Mesendoderm (in vitro differentiated cells): ENCODE measurements around the gene FSHB.

Source experiments
- DNase-seq: peaks from one replicate; pipeline ENCODE4 v3.0.0; 2013
- H2AK5ac ChIP-seq: 2 replicates; pipeline ENCODE4 v1.6.1; 2013; ENCODE audit warnings: low read length, inconsistent platforms
- H2BK120ac ChIP-seq: 2 replicates; pipeline ENCODE4 v1.6.1; 2013; ENCODE audit warnings: low read depth, mild to moderate bottlenecking, low read length, moderate library complexity, mixed read lengths
- H2BK15ac ChIP-seq: replicated peaks from 2 replicates; pipeline ENCODE4 v1.6.1; 2013; ENCODE audit warnings: low read depth, mild to moderate bottlenecking, moderate library complexity
- H2BK5ac ChIP-seq: 2 replicates; pipeline ENCODE4 v1.6.1; 2013; ENCODE audit warnings: low read length, inconsistent platforms
- H3K18ac ChIP-seq: 2 replicates; pipeline ENCODE4 v1.6.1; 2013; ENCODE audit warnings: mild to moderate bottlenecking, low read length, mixed read lengths
- H3K23ac ChIP-seq: one replicate; pipeline ENCODE4 v1.6.1; 2013; ENCODE audit warnings: low read length
- H3K27ac ChIP-seq: 2 replicates; pipeline ENCODE4 v1.5.1; 2013; ENCODE audit warnings: low read depth, mild to moderate bottlenecking, inconsistent platforms, low read length, moderate library complexity
- H3K27me3 ChIP-seq: 2 replicates; pipeline ENCODE4 v1.6.1; 2013; ENCODE audit warnings: low read length, control low read depth, mild to moderate bottlenecking, inconsistent platforms; ENCODE audit not compliant: insufficient read depth, poor library complexity
- H3K36me3 ChIP-seq: 2 replicates; pipeline ENCODE4 v1.6.1; 2013; ENCODE audit warnings: low read length, inconsistent platforms; ENCODE audit not compliant: control insufficient read depth, insufficient read depth
- H3K4ac ChIP-seq: one replicate; pipeline ENCODE4 v1.6.1; 2013; ENCODE audit warnings: low read depth, mild to moderate bottlenecking, low read length, moderate library complexity
- H3K4me1 ChIP-seq: 2 replicates; pipeline ENCODE4 v1.6.1; 2013; ENCODE audit warnings: low read depth, low read length, inconsistent platforms; ENCODE audit not compliant: control insufficient read depth
- H3K4me2 ChIP-seq: 2 replicates; pipeline ENCODE4 v1.6.1; 2013; ENCODE audit warnings: low read length
- H3K4me3 ChIP-seq: 2 replicates; pipeline ENCODE4 v1.5.1; 2013; ENCODE audit warnings: mild to moderate bottlenecking, low read length
- H3K56ac ChIP-seq: one replicate; pipeline ENCODE4 v1.6.1; 2013; ENCODE audit warnings: low read length
- H3K79me1 ChIP-seq: 2 replicates; pipeline ENCODE4 v1.6.1; 2013; ENCODE audit warnings: low read length, inconsistent platforms
- H3K79me2 ChIP-seq: 2 replicates; pipeline ENCODE4 v1.6.1; 2013; ENCODE audit warnings: mild to moderate bottlenecking, low read length; ENCODE audit not compliant: control insufficient read depth, insufficient read depth
- H3K9ac ChIP-seq: 2 replicates; pipeline ENCODE4 v1.6.1; 2013; ENCODE audit warnings: low read length, inconsistent platforms
- H4K5ac ChIP-seq: one replicate; pipeline ENCODE4 v1.6.1; 2013; ENCODE audit warnings: low read length
- H4K8ac ChIP-seq: one replicate; pipeline ENCODE4 v1.6.1; 2013; ENCODE audit warnings: low read depth, mild to moderate bottlenecking, control low read depth, low read length, moderate library complexity
- WGBS: extraction: QIAGEN DNeasy Blood & Tissue Kit; methylation state at CpG from one replicate; pipeline ENCODE4 v1.1.7; 2013; ENCODE audit warnings: low lambda C conversion rate, missing lambda C conversion rate; ENCODE audit not compliant: insufficient coverage; ENCODE audit errors: extremely low coverage; 5-methylcytosine and 5-hydroxymethylcytosine counted together

FSHB gene

DNA sequence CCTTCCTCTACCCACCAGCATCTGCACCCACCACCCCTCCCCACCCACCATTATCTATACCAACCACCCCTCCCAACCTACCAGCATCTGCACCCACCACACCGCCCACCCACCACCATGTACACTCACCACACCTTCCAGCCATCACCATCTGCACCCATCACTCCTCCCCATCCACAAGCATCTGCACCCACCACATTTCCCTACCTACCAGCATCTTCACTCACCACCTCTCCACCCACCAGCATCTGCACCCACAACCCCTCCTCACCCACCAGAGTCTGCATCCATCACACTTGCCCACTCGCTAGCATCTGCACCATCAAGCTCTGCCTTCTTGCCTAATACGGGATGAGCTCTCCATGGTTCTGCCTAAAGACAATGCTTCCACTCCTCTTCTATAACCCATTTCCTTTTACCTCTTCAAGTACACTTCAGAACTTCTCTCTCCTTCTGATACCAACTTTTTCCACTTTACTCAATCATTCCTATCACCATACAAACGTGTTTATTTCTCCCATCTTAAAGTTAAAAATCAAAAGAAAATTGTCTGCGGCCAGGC lies 2.4 kb upstream of the FSHB start:
- no peaks in the 10 kb centered on the region for H3K4me1 ChIP-seq
- no peak overlapping the region for H2AK5ac ChIP-seq
- no peak overlapping the region for H3K56ac ChIP-seq
- DNase-seq: no peak
- H2BK120ac ChIP-seq: no peak overlapping the region
- no peak overlapping the region for H3K4me2 ChIP-seq
- H3K27ac ChIP-seq: no peak overlapping the region
- no peak overlapping the region for H2BK5ac ChIP-seq
- H2BK15ac ChIP-seq: no peak overlapping the region
- H3K36me3 ChIP-seq: no peaks in the 10 kb centered on the region
- no peak overlapping the region for H3K9ac ChIP-seq
- H4K8ac ChIP-seq: no peak overlapping the region
- H3K79me2 ChIP-seq: no peaks in the 10 kb centered on the region
- no peak overlapping the region for H3K4me3 ChIP-seq
- no peak overlapping the region for H4K5ac ChIP-seq
- no peaks in the 10 kb centered on the region for H3K27me3 ChIP-seq
- H3K23ac ChIP-seq: no peak overlapping the region
- 100% methylated on average over 1 of the region's 5 CpGs for WGBS
- no peak overlapping the region for H3K4ac ChIP-seq
- no peak overlapping the region for H3K18ac ChIP-seq
- no peaks in the 10 kb centered on the region for H3K79me1 ChIP-seq

DNA sequence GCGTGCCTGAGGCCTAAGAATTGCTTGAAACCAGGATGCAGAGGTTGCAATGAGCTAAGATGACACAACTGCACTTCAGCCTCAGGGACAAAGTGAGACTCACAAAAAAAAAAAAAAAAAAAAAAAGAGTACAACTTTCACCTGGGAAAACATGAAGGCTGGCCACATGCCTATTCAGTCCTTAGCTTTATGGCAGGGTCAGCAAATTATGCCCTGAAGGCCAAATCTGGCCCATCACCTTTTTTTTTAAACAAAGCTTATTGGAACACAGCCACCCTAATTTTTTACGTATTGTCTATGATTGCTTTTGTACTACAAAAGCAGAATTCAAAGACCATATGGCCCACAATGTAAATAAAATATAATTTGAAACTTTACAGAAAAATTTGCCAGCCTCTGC lies 8.2 kb downstream of the FSHB start:
- Histone ChIP-seq H3K18ac (no peak overlapping the region), H2BK120ac (no peak overlapping the region)

DNA sequence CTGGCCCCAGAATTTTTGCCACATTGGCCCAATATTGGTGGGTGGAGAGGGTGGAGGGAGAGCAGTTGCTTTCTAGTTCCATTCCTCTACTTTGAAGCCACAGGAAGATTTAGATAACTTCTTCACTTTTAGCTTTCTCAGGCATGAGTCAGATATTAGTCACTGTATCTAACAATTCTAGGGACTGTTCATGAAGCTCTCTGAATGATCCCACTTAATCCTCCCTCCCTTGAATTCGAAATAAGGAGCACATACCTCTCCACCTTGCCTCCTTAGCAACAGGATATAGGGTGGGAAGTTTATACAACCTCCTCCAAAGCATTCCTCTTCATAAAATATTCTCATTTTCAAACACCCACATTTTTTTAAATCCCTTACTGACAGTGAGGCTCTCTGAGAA lies 13.5 kb downstream of the FSHB start:
- no peak overlapping the region for H2BK5ac ChIP-seq
- H3K27me3 ChIP-seq: no peaks in the 10 kb centered on the region
- no peak overlapping the region for H3K9ac ChIP-seq
- no peak overlapping the region for H4K8ac ChIP-seq
- H2BK15ac ChIP-seq: no peak overlapping the region
- no peak overlapping the region for H3K4ac ChIP-seq
- H2BK120ac ChIP-seq: no peak overlapping the region
- H3K56ac ChIP-seq: no peak overlapping the region
- H3K23ac ChIP-seq: no peak overlapping the region
- peak; percentile 28 for DNase-seq
- H4K5ac ChIP-seq: no peak overlapping the region
- no peak overlapping the region for H2AK5ac ChIP-seq
- no peak overlapping the region for H3K27ac ChIP-seq
- H3K79me1 ChIP-seq: no peaks in the 10 kb centered on the region
- no peaks in the 10 kb centered on the region for H3K79me2 ChIP-seq
- no peak overlapping the region for H3K18ac ChIP-seq
- no peak overlapping the region for H3K4me2 ChIP-seq
- no peak overlapping the region for H3K4me3 ChIP-seq
- no peaks in the 10 kb centered on the region for H3K4me1 ChIP-seq
- no peaks in the 10 kb centered on the region for H3K36me3 ChIP-seq
- no CpG with 5 or more reads among the region's 1 CpG for WGBS

More for the DNA sequence above, 8.2 kb downstream of the FSHB start:
- WGBS: no CpG with 5 or more reads among the region's 2 CpGs
- H3K4ac ChIP-seq: no peak overlapping the region
- H3K23ac ChIP-seq: no peak overlapping the region
- H3K4me3 ChIP-seq: no peak overlapping the region
- no peaks in the 10 kb centered on the region for H3K79me2 ChIP-seq
- DNase-seq: no peak
- no peak overlapping the region for H3K27ac ChIP-seq
- no peak overlapping the region for H4K8ac ChIP-seq
- no peaks in the 10 kb centered on the region for H3K36me3 ChIP-seq
- no peaks in the 10 kb centered on the region for H3K27me3 ChIP-seq
- H2BK5ac ChIP-seq: no peak overlapping the region
- H3K79me1 ChIP-seq: no peaks in the 10 kb centered on the region
- no peak overlapping the region for H4K5ac ChIP-seq
- H2BK15ac ChIP-seq: no peak overlapping the region
- H3K9ac ChIP-seq: no peak overlapping the region
- H2AK5ac ChIP-seq: no peak overlapping the region
- no peak overlapping the region for H3K56ac ChIP-seq
- H3K4me1 ChIP-seq: no peaks in the 10 kb centered on the region
- H3K4me2 ChIP-seq: no peak overlapping the region

DNA sequence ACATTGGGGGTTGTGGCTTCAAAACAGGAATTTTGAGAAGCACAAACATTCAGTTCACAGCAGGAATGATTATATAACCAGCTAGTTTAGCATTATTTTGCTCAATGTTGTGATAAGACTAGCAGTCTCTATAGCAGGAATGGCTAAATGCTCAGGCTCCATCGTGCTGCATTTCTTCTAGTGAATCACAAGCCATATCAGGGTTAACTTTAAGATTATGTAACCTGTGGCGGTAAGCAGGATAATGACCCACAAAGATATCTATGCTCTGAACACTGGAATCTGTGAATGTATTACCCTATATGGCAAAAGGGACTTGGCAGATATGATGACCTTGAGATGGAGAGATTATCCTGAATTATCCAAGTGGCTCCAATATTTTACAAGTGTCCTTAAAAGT lies 14.8 kb downstream of the FSHB start:
- no peak overlapping the region for H2BK15ac ChIP-seq
- H2BK5ac ChIP-seq: no peak overlapping the region
- H3K4ac ChIP-seq: no peak overlapping the region
- no peak overlapping the region for H2BK120ac ChIP-seq
- H3K4me3 ChIP-seq: no peak overlapping the region
- H3K23ac ChIP-seq: no peak overlapping the region
- H3K36me3 ChIP-seq: no peaks in the 10 kb centered on the region
- no peak overlapping the region for H2AK5ac ChIP-seq
- no peaks in the 10 kb centered on the region for H3K79me2 ChIP-seq
- H3K4me1 ChIP-seq: no peaks in the 10 kb centered on the region
- H3K9ac ChIP-seq: no peak overlapping the region
- no peak overlapping the region for H3K27ac ChIP-seq
- no peak overlapping the region for H3K18ac ChIP-seq
- H3K27me3 ChIP-seq: no peaks in the 10 kb centered on the region
- H3K56ac ChIP-seq: no peak overlapping the region
- H3K79me1 ChIP-seq: no peaks in the 10 kb centered on the region
- no peak overlapping the region for H3K4me2 ChIP-seq
- H4K8ac ChIP-seq: no peak overlapping the region
- DNase-seq: no peak
- H4K5ac ChIP-seq: no peak overlapping the region
- no CpG with 5 or more reads among the region's 2 CpGs for WGBS

DNA sequence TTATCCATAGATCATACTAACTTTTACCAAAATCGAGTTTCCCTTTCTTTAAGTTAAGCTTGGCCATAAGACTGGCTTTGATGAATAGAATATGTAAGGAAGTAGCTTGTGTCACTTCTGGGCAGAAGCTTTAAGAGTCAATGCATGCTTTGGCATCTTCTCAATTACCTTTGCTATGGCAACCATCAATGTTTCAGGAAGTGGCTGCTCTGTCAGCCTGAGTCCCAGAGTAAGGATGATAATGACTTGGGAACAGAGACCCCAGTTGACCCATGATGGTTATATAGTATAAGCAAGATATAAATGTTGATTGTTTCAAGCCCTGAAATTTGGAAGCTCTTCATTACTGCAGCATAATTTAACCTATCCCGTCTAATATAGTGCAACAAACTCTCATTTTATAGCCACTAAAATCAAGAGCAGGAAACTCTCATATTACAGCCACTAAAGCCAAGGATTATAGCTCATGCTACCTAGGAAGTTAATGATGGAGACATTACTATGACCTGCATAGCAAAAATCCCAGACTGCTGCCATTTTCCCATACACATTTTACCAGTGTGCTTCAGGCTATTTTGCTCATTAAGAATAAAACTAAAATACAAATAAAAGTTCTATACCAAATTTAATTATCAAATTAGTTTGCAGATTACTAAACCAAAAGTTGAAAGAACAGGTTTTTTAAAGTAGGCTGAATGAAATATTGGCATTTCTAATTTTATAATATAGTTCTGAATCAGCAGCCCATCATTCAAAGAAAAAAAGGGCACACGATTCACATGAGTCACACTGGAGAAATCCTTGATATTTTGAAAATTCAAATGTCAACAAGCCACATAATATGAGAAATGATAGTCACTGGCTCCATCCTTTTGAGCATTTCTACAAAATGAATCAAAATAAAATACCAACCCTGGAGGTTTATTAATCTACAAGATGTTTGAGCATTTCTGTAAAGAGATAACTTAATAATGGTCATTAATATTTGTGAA lies 23.8 kb downstream of the FSHB start:
- no peak overlapping the region for H2BK5ac ChIP-seq
- H3K4ac ChIP-seq: no peak overlapping the region
- H3K4me2 ChIP-seq: no peak overlapping the region
- no peak overlapping the region for H2AK5ac ChIP-seq
- H3K27me3 ChIP-seq: no peaks in the 10 kb centered on the region
- no peak overlapping the region for H3K4me3 ChIP-seq
- no peak overlapping the region for H3K9ac ChIP-seq
- no peak overlapping the region for H3K18ac ChIP-seq
- H3K56ac ChIP-seq: no peak overlapping the region
- H3K27ac ChIP-seq: no peak overlapping the region
- no peak overlapping the region for H2BK120ac ChIP-seq
- no CpG with 5 or more reads among the region's 3 CpGs for WGBS
- H3K23ac ChIP-seq: no peak overlapping the region
- no peaks in the 10 kb centered on the region for H3K79me1 ChIP-seq
- H3K79me2 ChIP-seq: no peaks in the 10 kb centered on the region
- H3K4me1 ChIP-seq: no peaks in the 10 kb centered on the region
- no peaks in the 10 kb centered on the region for H3K36me3 ChIP-seq
- H2BK15ac ChIP-seq: no peak overlapping the region
- peak; percentile 23 for DNase-seq
- H4K5ac ChIP-seq: no peak overlapping the region
- H4K8ac ChIP-seq: no peak overlapping the region
